Activated CD8-positive, alpha-beta memory T cell treated with anti-CD3 and anti-CD28 coated beads for 36 hours (primary cell): Measurements from ENCODE around the gene GJC3. TPM values are rescaled to one million over a fixed set of nuclear protein-coding genes. Genes with fewer than 3 reads are reported as not detected.
"Not testable (repeated sequence)": the region's sequence is repeated elsewhere in the genome, so short reads cannot be mapped to it uniquely, and the experiment has no call there.

Source experiments
- CTCF ChIA-PET: fragments of 350-600 bp; sonication (Branson Sonifier 250); formaldehyde crosslinking; loops from one replicate; lab custom pipeline; 2021; ENCODE audit warnings: antibody characterized with exemption; lab: Charles Lee
- POLR2A ChIA-PET: fragments of 350-600 bp; sonication (Branson Sonifier 250); formaldehyde crosslinking; loops from one replicate; lab custom pipeline; 2021; ENCODE audit warnings: antibody characterized with exemption; lab: Charles Lee
- total RNA-seq, 2 experiments: library from RNA; stranded (reverse); gene quantifications; one replicate each; pipeline ENCODE4 v1.2.3, GENCODE V29; 2021

The GJC3 gene
- total RNA-seq, 2 experiments from 2014 or later, result 0.32 to 0.59 TPM

- POLR2A ChIA-PET, result no interaction called here
- CTCF ChIA-PET, result no interaction called here
Measured at GRCh38 chr7:99938296-99938695, 8.9 kb upstream of the GJC3 start.

- POLR2A ChIA-PET, CTCF ChIA-PET: not testable (repeated sequence)
Measured at GRCh38 chr7:99935009-99935408, 5.6 kb upstream of the GJC3 start.

- ChIA-PET POLR2A (no interaction called here), CTCF (interaction anchor here (0.9 kb wide), 1 partner anchor 60 kb away, joined by 3 read pairs; no protein-coding TSS in a partner anchor)
Measured at GRCh38 chr7:99930376-99930775, 956 bp upstream of the GJC3 start.

- CTCF ChIA-PET, result interaction anchor here (0.9 kb wide), 1 partner anchor 60 kb away, joined by 3 read pairs; no protein-coding TSS in a partner anchor
- POLR2A ChIA-PET, result interaction anchor here (1.3 kb wide), 1 partner anchor 10 kb away, joined by 5 read pairs; the partner anchor contains the start of gene TRIM4
Measured at GRCh38 chr7:99929730-99930053, 272 bp upstream of the GJC3 start.

- POLR2A ChIA-PET, result no interaction called here
Measured at GRCh38 chr7:99928188-99928587, 1.2 kb downstream of the GJC3 start.

GRCh38 chr7:99927536-99927935, 1.9 kb downstream of the GJC3 start:
- POLR2A ChIA-PET, result no interaction called here

More at GRCh38 chr7:99928188-99928587, 1.2 kb downstream of the GJC3 start:
- CTCF ChIA-PET, result no interaction called here

GRCh38 chr7:99926321-99926720, 3.1 kb downstream of the GJC3 start:
- ChIA-PET POLR2A (no interaction called here), CTCF (no interaction called here)

More at GRCh38 chr7:99927536-99927935, 1.9 kb downstream of the GJC3 start:
- CTCF ChIA-PET, result interaction anchor here (0.6 kb wide), 1 partner anchor 206 kb away, joined by 3 read pairs; no protein-coding TSS in a partner anchor

GRCh38 chr7:99923200-99923599, 6.2 kb downstream of the GJC3 start:
- POLR2A ChIA-PET, result interaction anchor here (0.5 to 0.6 kb wide), 2 partner anchors 173 to 288 kb away, joined by 3 to 4 read pairs; no protein-coding TSS in a partner anchor
- CTCF ChIA-PET, result no interaction called here

GRCh38 chr7:99920149-99920548, 9.3 kb downstream of the GJC3 start:
- CTCF ChIA-PET, result interaction anchor here (0.7 to 1.1 kb wide), 3 partner anchors 9 to 59 kb away, joined by 3 to 4 read pairs (median 3); partner anchors contain the start of gene GJC3

GRCh38 chr7:99919814-99920112, 9.7 kb downstream of the GJC3 start:
- ChIA-PET CTCF (interaction anchor here (0.7 to 1.1 kb wide), 3 partner anchors 9 to 60 kb away, joined by 3 to 4 read pairs (median 3); partner anchors contain the start of gene GJC3), POLR2A (interaction anchor here (0.6 to 2.3 kb wide), 7 partner anchors 10 to 414 kb away, joined by 3 to 11 read pairs (median 4); partner anchors contain the start of genes GJC3, ZKSCAN1 and ZNF655)

More at GRCh38 chr7:99920149-99920548, 9.3 kb downstream of the GJC3 start:
- POLR2A ChIA-PET, result interaction anchor here (0.6 to 2.3 kb wide), 4 partner anchors 9 to 362 kb away, joined by 3 to 11 read pairs (median 4); partner anchors contain the start of genes GJC3, ZKSCAN1 and ZNF655

- POLR2A ChIA-PET, result interaction anchor here (0.6 to 2.3 kb wide), 8 partner anchors 10 to 413 kb away, joined by 3 to 11 read pairs (median 4); partner anchors contain the start of genes GJC3, ZKSCAN1 and ZNF655
- CTCF ChIA-PET, result interaction anchor here (0.9 to 1.4 kb wide), 5 partner anchors 10 to 295 kb away, joined by 3 to 4 read pairs (median 3); partner anchors contain the start of gene GJC3
Measured at GRCh38 chr7:99918959-99919813, 10.2 kb downstream of the GJC3 start, which contains the start of gene TRIM4. Gene TRIM4, minus strand, starts transcription at chr7:99919530. Its CDS starts 129 bp downstream, at chr7:99919401.

- ChIA-PET POLR2A (no interaction called here), CTCF (no interaction called here)
Measured at GRCh38 chr7:99910976-99911375, 18.4 kb downstream of the GJC3 start.

GRCh38 chr7:99901581-99901980, 27.8 kb downstream of the GJC3 start:
- CTCF ChIA-PET, result no interaction called here
- POLR2A ChIA-PET, result no interaction called here

- ChIA-PET POLR2A (no interaction called here), CTCF (no interaction called here)
Measured at GRCh38 chr7:99899830-99900519, 29.4 kb downstream of the GJC3 start.

- ChIA-PET POLR2A (no interaction called here), CTCF (interaction anchor here (1.3 kb wide), 1 partner anchor 15 kb away, joined by 4 read pairs; no protein-coding TSS in a partner anchor)
Measured at GRCh38 chr7:99898836-99899235, 30.6 kb downstream of the GJC3 start.

- CTCF ChIA-PET, result interaction anchor here (1.3 kb wide), 1 partner anchor 16 kb away, joined by 4 read pairs; no protein-coding TSS in a partner anchor
- POLR2A ChIA-PET, result no interaction called here
Measured at GRCh38 chr7:99898023-99898357, 31.4 kb downstream of the GJC3 start.

- POLR2A ChIA-PET, result no interaction called here
- CTCF ChIA-PET, result no interaction called here
Measured at GRCh38 chr7:99897322-99898022, 31.9 kb downstream of the GJC3 start.

- CTCF ChIA-PET, result interaction anchor here (0.5 kb wide), 1 partner anchor 604 kb away, joined by 3 read pairs; no protein-coding TSS in a partner anchor
Measured at GRCh38 chr7:99894738-99895137, 34.7 kb downstream of the GJC3 start.

GRCh38 chr7:99893280-99893679, 36.1 kb downstream of the GJC3 start:
- CTCF ChIA-PET, result no interaction called here

More at GRCh38 chr7:99894738-99895137, 34.7 kb downstream of the GJC3 start:
- POLR2A ChIA-PET, result no interaction called here

More at GRCh38 chr7:99893280-99893679, 36.1 kb downstream of the GJC3 start:
- POLR2A ChIA-PET, result no interaction called here
